SU-DHL-6 (cell line): ENCODE data around the gene PLD5.

Source experiments
- EZH2phosphoT487 ChIP-seq: fragments of 200-600 bp; sonication (generic), shearing (Covaris generic); conservative IDR thresholded peaks from 2 replicates; pipeline ENCODE4 v1.6.1; 2018; ENCODE audit warnings: mild to moderate bottlenecking, antibody characterized with exemption, low read length, moderate library complexity, mixed read lengths
- TF ChIP-seq, protein P1 (sequence below): fragments of 200-600 bp; sonication (generic); IDR thresholded peaks from one replicate; pipeline ENCODE4 v1.5.1; 2017; ENCODE audit warnings: antibody characterized with exemption, mild to moderate bottlenecking, low read length, moderate library complexity; ENCODE audit not compliant: insufficient read depth, poor library complexity, severe bottlenecking

- TF ChIP-seq, protein P1, sequence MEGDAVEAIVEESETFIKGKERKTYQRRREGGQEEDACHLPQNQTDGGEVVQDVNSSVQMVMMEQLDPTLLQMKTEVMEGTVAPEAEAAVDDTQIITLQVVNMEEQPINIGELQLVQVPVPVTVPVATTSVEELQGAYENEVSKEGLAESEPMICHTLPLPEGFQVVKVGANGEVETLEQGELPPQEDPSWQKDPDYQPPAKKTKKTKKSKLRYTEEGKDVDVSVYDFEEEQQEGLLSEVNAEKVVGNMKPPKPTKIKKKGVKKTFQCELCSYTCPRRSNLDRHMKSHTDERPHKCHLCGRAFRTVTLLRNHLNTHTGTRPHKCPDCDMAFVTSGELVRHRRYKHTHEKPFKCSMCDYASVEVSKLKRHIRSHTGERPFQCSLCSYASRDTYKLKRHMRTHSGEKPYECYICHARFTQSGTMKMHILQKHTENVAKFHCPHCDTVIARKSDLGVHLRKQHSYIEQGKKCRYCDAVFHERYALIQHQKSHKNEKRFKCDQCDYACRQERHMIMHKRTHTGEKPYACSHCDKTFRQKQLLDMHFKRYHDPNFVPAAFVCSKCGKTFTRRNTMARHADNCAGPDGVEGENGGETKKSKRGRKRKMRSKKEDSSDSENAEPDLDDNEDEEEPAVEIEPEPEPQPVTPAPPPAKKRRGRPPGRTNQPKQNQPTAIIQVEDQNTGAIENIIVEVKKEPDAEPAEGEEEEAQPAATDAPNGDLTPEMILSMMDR: no peak
- no peak for TF ChIP-seq EZH2phosphoT487
Observed at GRCh38 chr1:242468784-242469183, 55.7 kb downstream of the PLD5 start.
